A673 (cell line): ENCODE results near the gene CCDC148. TPM values are rescaled to one million over a fixed set of nuclear protein-coding genes. Genes with fewer than 3 reads are reported as not detected.
"Not testable (repeated sequence)": the region's sequence is repeated elsewhere in the genome, so short reads cannot be mapped to it uniquely, and the experiment has no call there.

Source experiments
- BruUV-seq: library from RNA; stranded (reverse); fragments of 400-500 nt; replicated peaks from 2 replicates; lab custom pipeline; 2021; lab: Mats Ljungman, UMichigan
- CTCF ChIA-PET: fragments of 300-600 bp; sonication (Branson Sonifier 250); formaldehyde crosslinking; loops from one replicate; lab custom pipeline; 2022; ENCODE audit warnings: antibody characterized with exemption; lab: Charles Lee
- POLR2A ChIA-PET: fragments of 300-600 bp; sonication (Branson Sonifier 250); formaldehyde crosslinking; loops from one replicate; lab custom pipeline; 2022; ENCODE audit warnings: antibody characterized with exemption; ENCODE audit not compliant: low non-redundant PET; lab: Charles Lee
- DNase-seq: peaks from one replicate; pipeline ENCODE4 v3.0.0-alpha.2; 2015; ENCODE audit warnings: low spot score
- H3K27ac ChIP-seq: fragments of 200-600 bp; sonication (generic); 2 replicates; pipeline ENCODE4 v1.5.1; 2016; ENCODE audit warnings: mixed run types, low read depth, mild to moderate bottlenecking, mixed read lengths, antibody characterized with exemption, low read length; ENCODE audit not compliant: poor library complexity, severe bottlenecking
- H3K27me3 ChIP-seq: fragments of 200-600 bp; sonication (generic); replicated peaks from 2 replicates; pipeline ENCODE4 v1.6.1; 2017; ENCODE audit warnings: mixed run types, low read depth, mild to moderate bottlenecking, mixed read lengths, antibody characterized with exemption, low read length; ENCODE audit not compliant: insufficient read depth, poor library complexity
- H3K36me3 ChIP-seq: fragments of 200-600 bp; sonication (generic); 2 replicates; pipeline ENCODE4 v1.6.1; 2016; ENCODE audit warnings: mixed run types, mild to moderate bottlenecking, mixed read lengths, antibody characterized with exemption, low read length; ENCODE audit not compliant: insufficient read depth, poor library complexity, severe bottlenecking
- H3K4me1 ChIP-seq: fragments of 200-600 bp; sonication (generic); 2 replicates; pipeline ENCODE4 v1.6.1; 2017; ENCODE audit warnings: mixed run types, mild to moderate bottlenecking, mixed read lengths, antibody characterized with exemption, low read length; ENCODE audit not compliant: insufficient read depth, poor library complexity, severe bottlenecking
- H3K4me3 ChIP-seq: fragments of 200-600 bp; sonication (generic); 2 replicates; pipeline ENCODE4 v1.5.1; 2016; ENCODE audit warnings: low read depth, mixed run types, mild to moderate bottlenecking, mixed read lengths, low read length; ENCODE audit not compliant: poor library complexity, severe bottlenecking
- H3K9me3 ChIP-seq: fragments of 200-600 bp; sonication (generic); 2 replicates; pipeline ENCODE4 v1.6.1; 2016; ENCODE audit warnings: mixed run types, low read depth, mild to moderate bottlenecking, mixed read lengths, antibody characterized with exemption, low read length; ENCODE audit not compliant: poor library complexity, severe bottlenecking
- CTCF ChIP-seq: fragments of 300-800, 200-600 bp; sonication (generic); conservative IDR thresholded peaks from 2 replicates; pipeline ENCODE4 v1.5.1; 2017; ENCODE audit warnings: low read depth, mild to moderate bottlenecking, antibody characterized with exemption, low read length, moderate library complexity, mixed read lengths
- EZH2 ChIP-seq: fragments of 200-600 bp; sonication (generic); IDR thresholded peaks from 2 replicates; pipeline ENCODE4 v1.6.1; 2017; ENCODE audit warnings: borderline replicate concordance, low read depth, mild to moderate bottlenecking, mixed read lengths, antibody characterized with exemption, low read length; ENCODE audit not compliant: poor library complexity, severe bottlenecking
- intact Hi-C: fragments of 100-400 bp; cut with micrococcal nuclease; formaldehyde crosslinking; loops from one replicate; pipeline ENCODE4 v1.10.0; 2022; ENCODE audit not compliant: unreplicated experiment
- total RNA-seq: library from RNA; stranded (reverse); gene quantifications from 2 replicates; pipeline ENCODE4 v1.2.3, GENCODE V29; 2021

Gene CCDC148
- total RNA-seq, 1 experiment from 2014 or later: 0.90 TPM

- BruUV-seq: no TSS peak
- TF ChIP-seq EZH2: no peak
- TF ChIP-seq CTCF: peak; percentile 22; the same call in 1 of the 2 replicates
Measured at GRCh38 chr2:158457826-158458616, 1.5 kb upstream of the CCDC148 start.

GRCh38 chr2:158457092-158457825 lies 706 bp upstream of the CCDC148 start:
- POLR2A ChIA-PET: no interaction called here
- no peak for TF ChIP-seq EZH2
- TF ChIP-seq CTCF: no peak; the same call in 1 of the 2 replicates
- no peaks in the 10 kb centered on the region for H3K9me3 ChIP-seq
- peak; percentile 71 for DNase-seq
- BruUV-seq: no TSS peak
- intact Hi-C loops: loop anchor here (5.0 kb wide), 4 partner anchors 160 to 415 kb away; no protein-coding TSS in a partner anchor
- CTCF ChIA-PET: interaction anchor here (0.6 to 0.9 kb wide), 4 partner anchors 81 to 423 kb away, joined by 3 to 4 read pairs (median 3); no protein-coding TSS in a partner anchor
- H3K27ac ChIP-seq: peak overlapping the region; percentile 78
- H3K36me3 ChIP-seq: no peaks in the 10 kb centered on the region
- H3K4me3 ChIP-seq: peak overlapping the region; percentile 96
- peaks cover 30% of the 10 kb centered on the region for H3K4me1 ChIP-seq
- H3K27me3 ChIP-seq: no peaks in the 10 kb centered on the region

More at GRCh38 chr2:158457826-158458616, 1.5 kb upstream of the CCDC148 start:
- CTCF ChIA-PET: interaction anchor here (0.6 to 0.9 kb wide), 3 partner anchors 209 to 424 kb away, joined by 3 read pairs; no protein-coding TSS in a partner anchor
- no peaks in the 10 kb centered on the region for H3K27me3 ChIP-seq
- POLR2A ChIA-PET: no interaction called here
- H3K4me1 ChIP-seq: peaks cover 34% of the 10 kb centered on the region
- H3K9me3 ChIP-seq: no peaks in the 10 kb centered on the region
- intact Hi-C loops: loop anchor here (5.0 kb wide), 4 partner anchors 159 to 416 kb away; no protein-coding TSS in a partner anchor
- DNase-seq: peak; percentile 69
- no peaks in the 10 kb centered on the region for H3K36me3 ChIP-seq
- H3K27ac ChIP-seq: peak overlapping the region; percentile 78
- H3K4me3 ChIP-seq: peak overlapping the region; percentile 96

GRCh38 chr2:158443606-158444005 lies 12.9 kb downstream of the CCDC148 start:
- no peak for TF ChIP-seq EZH2
- no peak for TF ChIP-seq CTCF
- Histone ChIP-seq H3K4me3 (no peak overlapping the region), H3K27ac (no peak overlapping the region), H3K9me3 (no peaks in the 10 kb centered on the region), H3K27me3 (no peaks in the 10 kb centered on the region), H3K4me1 (no peaks in the 10 kb centered on the region), H3K36me3 (no peaks in the 10 kb centered on the region)
- DNase-seq: no peak
- CTCF ChIA-PET: no interaction called here
- no TSS peak for BruUV-seq
- POLR2A ChIA-PET: no interaction called here
- intact Hi-C loops: no loop called here

GRCh38 chr2:158439062-158439461 lies 17.5 kb downstream of the CCDC148 start:
- H3K27me3 ChIP-seq, H3K36me3 ChIP-seq, POLR2A ChIA-PET, H3K4me1 ChIP-seq, DNase-seq, H3K9me3 ChIP-seq, intact Hi-C loops, H3K4me3 ChIP-seq, BruUV-seq, CTCF ChIA-PET, H3K27ac ChIP-seq: not testable (repeated sequence)

GRCh38 chr2:158433716-158434115 lies 22.8 kb downstream of the CCDC148 start:
- H3K4me3 ChIP-seq, BruUV-seq, H3K36me3 ChIP-seq, H3K4me1 ChIP-seq, H3K27ac ChIP-seq, DNase-seq, POLR2A ChIA-PET, intact Hi-C loops, H3K9me3 ChIP-seq, CTCF ChIA-PET, H3K27me3 ChIP-seq: not testable (repeated sequence)
